ENCODE data around the gene STIM2.

- TF ChIP-seq CEBPB (IDR thresholded peaks at IDR 0.05) = no peak
- no peak for TF ChIP-seq ZBTB7A (IDR thresholded peaks at IDR 0.05; ENCODE audit: low read depth)
- TF ChIP-seq FOXM1 (IDR thresholded peaks at IDR 0.05; ENCODE audit: borderline replicate concordance, low read depth) = no peak
- TF ChIP-seq NFIC (IDR thresholded peaks at IDR 0.05) = no peak
- TF ChIP-seq, protein P1, sequence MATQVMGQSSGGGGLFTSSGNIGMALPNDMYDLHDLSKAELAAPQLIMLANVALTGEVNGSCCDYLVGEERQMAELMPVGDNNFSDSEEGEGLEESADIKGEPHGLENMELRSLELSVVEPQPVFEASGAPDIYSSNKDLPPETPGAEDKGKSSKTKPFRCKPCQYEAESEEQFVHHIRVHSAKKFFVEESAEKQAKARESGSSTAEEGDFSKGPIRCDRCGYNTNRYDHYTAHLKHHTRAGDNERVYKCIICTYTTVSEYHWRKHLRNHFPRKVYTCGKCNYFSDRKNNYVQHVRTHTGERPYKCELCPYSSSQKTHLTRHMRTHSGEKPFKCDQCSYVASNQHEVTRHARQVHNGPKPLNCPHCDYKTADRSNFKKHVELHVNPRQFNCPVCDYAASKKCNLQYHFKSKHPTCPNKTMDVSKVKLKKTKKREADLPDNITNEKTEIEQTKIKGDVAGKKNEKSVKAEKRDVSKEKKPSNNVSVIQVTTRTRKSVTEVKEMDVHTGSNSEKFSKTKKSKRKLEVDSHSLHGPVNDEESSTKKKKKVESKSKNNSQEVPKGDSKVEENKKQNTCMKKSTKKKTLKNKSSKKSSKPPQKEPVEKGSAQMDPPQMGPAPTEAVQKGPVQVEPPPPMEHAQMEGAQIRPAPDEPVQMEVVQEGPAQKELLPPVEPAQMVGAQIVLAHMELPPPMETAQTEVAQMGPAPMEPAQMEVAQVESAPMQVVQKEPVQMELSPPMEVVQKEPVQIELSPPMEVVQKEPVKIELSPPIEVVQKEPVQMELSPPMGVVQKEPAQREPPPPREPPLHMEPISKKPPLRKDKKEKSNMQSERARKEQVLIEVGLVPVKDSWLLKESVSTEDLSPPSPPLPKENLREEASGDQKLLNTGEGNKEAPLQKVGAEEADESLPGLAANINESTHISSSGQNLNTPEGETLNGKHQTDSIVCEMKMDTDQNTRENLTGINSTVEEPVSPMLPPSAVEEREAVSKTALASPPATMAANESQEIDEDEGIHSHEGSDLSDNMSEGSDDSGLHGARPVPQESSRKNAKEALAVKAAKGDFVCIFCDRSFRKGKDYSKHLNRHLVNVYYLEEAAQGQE (IDR thresholded peaks at IDR 0.05; ENCODE audit: low read depth) = no peak
- no peak for TF ChIP-seq TCF12 (IDR thresholded peaks at IDR 0.05; ENCODE audit: low read depth)
- TF ChIP-seq EGR1 (IDR thresholded peaks at IDR 0.05) = no peak
Observed at GRCh38 chr4:26829018-26829417, 31.6 kb upstream of the STIM2 start.
